Large intestine (tissue), 3 donors: Measurements from ENCODE around the gene NPBWR2. TPM values are rescaled to one million over a fixed set of nuclear protein-coding genes. Genes with fewer than 3 reads are reported as not detected.
"Not testable (repeated sequence)": the region's sequence is repeated elsewhere in the genome, so short reads cannot be mapped to it uniquely, and the experiment has no call there.

ENCODE experiments used
- DNase-seq, 2 donors: peaks; one replicate each; pipeline versions ENCODE4 v3.0.0 to v3.0.0-alpha.2; 2013
- H3K27ac ChIP-seq: one replicate; pipeline ENCODE4 v1.5.1; 2013; ENCODE audit warnings: low read length
- H3K27me3 ChIP-seq: 2 replicates; pipeline ENCODE4 v1.6.1; 2013; ENCODE audit warnings: low read length; ENCODE audit not compliant: control insufficient read depth, insufficient read depth
- H3K36me3 ChIP-seq: 2 replicates; pipeline ENCODE4 v1.6.1; 2013; ENCODE audit warnings: low read length; ENCODE audit not compliant: control insufficient read depth, insufficient read depth
- H3K4me1 ChIP-seq: one replicate; pipeline ENCODE4 v1.6.1; 2013; ENCODE audit warnings: low read length; ENCODE audit not compliant: control insufficient read depth, insufficient read depth
- H3K4me3 ChIP-seq: one replicate; pipeline ENCODE4 v1.5.1; 2013; ENCODE audit warnings: low read length
- H3K9me3 ChIP-seq: one replicate; pipeline ENCODE4 v1.6.1; 2013; ENCODE audit warnings: mild to moderate bottlenecking, low read depth, low read length, moderate library complexity; ENCODE audit not compliant: control insufficient read depth
- WGBS: methylation state at CpG from one replicate; pipeline ENCODE4 v1.1.5; 2013; ENCODE audit warnings: low lambda C conversion rate; ENCODE audit not compliant: insufficient coverage; 5-methylcytosine and 5-hydroxymethylcytosine counted together
- polyA plus RNA-seq: library from polyadenylated mRNA; unstranded; fragments of 120-200 nt; gene quantifications from one replicate; pipeline ENCODE4 v1.2.1, GENCODE V29; 2013

Gene NPBWR2
- polyA plus RNA-seq, 1 donor = not detected

- Histone ChIP-seq H3K27me3 (peaks cover 29% of the 10 kb centered on the region), H3K36me3 (no peaks in the 10 kb centered on the region), H3K4me1 (no peaks in the 10 kb centered on the region), H3K9me3 (no peaks in the 10 kb centered on the region), H3K27ac (no peak overlapping the region), H3K4me3 (no peak overlapping the region)
- DNase-seq = no peak
- no CpG with 5 or more reads among the region's 16 CpGs for WGBS
Measured at GRCh38 chr20:64091770-64092169, 15.6 kb downstream of the NPBWR2 start.

- Histone ChIP-seq H3K4me1 (no peaks in the 10 kb centered on the region), H3K9me3 (no peaks in the 10 kb centered on the region), H3K27me3 (peaks cover 32% of the 10 kb centered on the region), H3K4me3 (no peak overlapping the region), H3K36me3 (no peaks in the 10 kb centered on the region), H3K27ac (no peak overlapping the region)
- no CpG with 5 or more reads among the region's 19 CpGs for WGBS
- no peak for DNase-seq
Measured at GRCh38 chr20:64091340-64091739, 16.0 kb downstream of the NPBWR2 start.

- H3K9me3 ChIP-seq = no peaks in the 10 kb centered on the region
- H3K27me3 ChIP-seq = peaks cover 41% of the 10 kb centered on the region
- H3K27ac ChIP-seq = no peak overlapping the region
- DNase-seq = no peak
- no CpG with 5 or more reads among the region's 10 CpGs for WGBS
- H3K4me3 ChIP-seq = no peak overlapping the region
- no peaks in the 10 kb centered on the region for H3K4me1 ChIP-seq
- no peaks in the 10 kb centered on the region for H3K36me3 ChIP-seq
Measured at GRCh38 chr20:64090165-64090564, 17.2 kb downstream of the NPBWR2 start.

GRCh38 chr20:64088586-64088985 lies 18.8 kb downstream of the NPBWR2 start:
- not testable (repeated sequence) for H3K4me1 ChIP-seq, H3K9me3 ChIP-seq
- peaks cover 55% of the 10 kb centered on the region for H3K27me3 ChIP-seq

GRCh38 chr20:64087226-64087825 lies 20.0 kb downstream of the NPBWR2 start:
- WGBS = no CpG with 5 or more reads among the region's 36 CpGs
- not testable (repeated sequence) for H3K36me3 ChIP-seq, H3K9me3 ChIP-seq, H3K27ac ChIP-seq, DNase-seq, H3K4me3 ChIP-seq
- Histone ChIP-seq H3K27me3 (peaks cover 57% of the 10 kb centered on the region), H3K4me1 (peaks cover 13% of the 10 kb centered on the region)

More at GRCh38 chr20:64088586-64088985, 18.8 kb downstream of the NPBWR2 start:
- DNase-seq, H3K4me3 ChIP-seq, H3K36me3 ChIP-seq, H3K27ac ChIP-seq: not testable (repeated sequence)

- no peaks in the 10 kb centered on the region for H3K36me3 ChIP-seq
- peaks cover 60% of the 10 kb centered on the region for H3K27me3 ChIP-seq
- H3K4me3 ChIP-seq = no peak overlapping the region
- no CpG with 5 or more reads among the region's 11 CpGs for WGBS
- peaks cover 3% of the 10 kb centered on the region for H3K9me3 ChIP-seq
- peaks cover 13% of the 10 kb centered on the region for H3K4me1 ChIP-seq
- no peak overlapping the region for H3K27ac ChIP-seq
- DNase-seq = no peak
Measured at GRCh38 chr20:64086801-64087200, 20.6 kb downstream of the NPBWR2 start.

GRCh38 chr20:64084685-64085152 lies 22.6 kb downstream of the NPBWR2 start:
- peaks cover 76% of the 10 kb centered on the region for H3K27me3 ChIP-seq
- no CpG with 5 or more reads among the region's 23 CpGs for WGBS
- H3K9me3 ChIP-seq = peaks cover 3% of the 10 kb centered on the region
- no peak overlapping the region for H3K4me3 ChIP-seq
- no peak overlapping the region for H3K27ac ChIP-seq
- peaks cover 13% of the 10 kb centered on the region for H3K4me1 ChIP-seq
- H3K36me3 ChIP-seq = no peaks in the 10 kb centered on the region
- no peak for DNase-seq

- H3K27ac ChIP-seq = no peak within 1 kb of the TSS
- peaks cover 3% of the 10 kb centered on the region for H3K9me3 ChIP-seq
- peak within 1 kb of the TSS; percentile 18 for H3K4me3 ChIP-seq
- WGBS = no CpG with 5 or more reads among the region's 86 CpGs
- DNase-seq = peak in 1 of 2 donors; percentile 42
- no peaks in the 10 kb centered on the region for H3K36me3 ChIP-seq
- peaks cover 18% of the 10 kb centered on the region for H3K4me1 ChIP-seq
- peaks cover 76% of the 10 kb centered on the region for H3K27me3 ChIP-seq
Measured at GRCh38 chr20:64083804-64084684, 23.3 kb downstream of the NPBWR2 start, which contains the start of gene LKAAEAR1. TSS of gene LKAAEAR1 (minus strand) at chr20:64084398. CDS start at chr20:64084219, 179 bp downstream.

GRCh38 chr20:64083378-64083803 lies 24.0 kb downstream of the NPBWR2 start:
- H3K4me1 ChIP-seq = peaks cover 24% of the 10 kb centered on the region
- no peaks in the 10 kb centered on the region for H3K36me3 ChIP-seq
- H3K4me3 ChIP-seq = peak overlapping the region; percentile 18
- DNase-seq = peak in 1 of 2 donors; percentile 68
- H3K27ac ChIP-seq = no peak overlapping the region
- peaks cover 3% of the 10 kb centered on the region for H3K9me3 ChIP-seq
- H3K27me3 ChIP-seq = peaks cover 76% of the 10 kb centered on the region
- WGBS = no CpG with 5 or more reads among the region's 52 CpGs

- no peak overlapping the region for H3K27ac ChIP-seq
- no CpG with 5 or more reads among the region's 13 CpGs for WGBS
- H3K4me3 ChIP-seq = no peak overlapping the region
Measured at GRCh38 chr20:64082820-64083377, 24.5 kb downstream of the NPBWR2 start.

More at GRCh38 chr20:64082820-64083377, 24.5 kb downstream of the NPBWR2 start:
- Histone ChIP-seq H3K27me3 (peaks cover 79% of the 10 kb centered on the region), H3K9me3 (peaks cover 3% of the 10 kb centered on the region), H3K4me1 (peaks cover 27% of the 10 kb centered on the region), H3K36me3 (no peaks in the 10 kb centered on the region)
- no peak for DNase-seq
